Colonic mucosa (tissue), 4 donors: ENCODE results near the gene RALA. TPM values are rescaled to one million over a fixed set of nuclear protein-coding genes. Genes with fewer than 3 reads are reported as not detected.

Experiments used
- DNase-seq: peaks from one replicate; pipeline ENCODE4 v3.0.0-alpha.2; 2020
- H3K27ac ChIP-seq: fragments of 200-600 bp; one replicate; pipeline ENCODE4 v1.8.0; 2021
- H3K27me3 ChIP-seq: fragments of 200-600 bp; one replicate; pipeline ENCODE4 v1.8.0; 2021
- H3K36me3 ChIP-seq: fragments of 200-600 bp; one replicate; pipeline ENCODE4 v1.8.0; 2021
- H3K4me1 ChIP-seq: fragments of 200-600 bp; one replicate; pipeline ENCODE4 v1.8.0; 2021; ENCODE audit warnings: mild to moderate bottlenecking
- H3K4me3 ChIP-seq: fragments of 200-600 bp; one replicate; pipeline ENCODE4 v1.8.0; 2021
- H3K9ac ChIP-seq, 2 donors: one replicate each; pipeline ENCODE4 v1.7.0; 2013; ENCODE audit warnings: control low read depth in 2 of 2, low read depth in 2 of 2, low read length in 2 of 2
- H3K9me3 ChIP-seq: fragments of 200-600 bp; one replicate; pipeline ENCODE4 v1.8.0; 2021
- CTCF ChIP-seq: fragments of 200-600 bp; IDR thresholded peaks from one replicate; pipeline ENCODE4 v1.8.0; 2022; ENCODE audit warnings: antibody characterized with exemption, mild to moderate bottlenecking
- intact Hi-C: fragments of 100-400 bp; cut with DNase I; formaldehyde crosslinking; loops from one replicate; pipeline ENCODE4 v1.14.1; 2022
- total RNA-seq, 2 donors: library from RNA; stranded (reverse); fragmentation: NEBNext Ultra II Directional in 1 of 2; extraction: Animal tissue kit (Norgen Biotek cat#: 25700) in 1 of 2; gene quantifications; one replicate each; pipeline ENCODE4 v1.2.1, GENCODE V29; 2021
- donor health status: healthy.
- donor health status: DM: no; HTN: no; CAD: no.
- donor health status: DM: no; HTN: no; CAD: no.

Gene RALA
- total RNA-seq, 2 donors from 2014 or later: 47.8 to 55.6 TPM

GRCh38 chr7:39606941-39607340 lies 16.4 kb upstream of the RALA start:
- TF ChIP-seq CTCF: no peak
- H3K4me3 ChIP-seq: no peak overlapping the region
- H3K9ac ChIP-seq: no peak overlapping the region
- no peaks in the 10 kb centered on the region for H3K27me3 ChIP-seq
- no peak overlapping the region for H3K27ac ChIP-seq
- no peaks in the 10 kb centered on the region for H3K9me3 ChIP-seq
- intact Hi-C loops: no loop called here
- no peaks in the 10 kb centered on the region for H3K4me1 ChIP-seq
- no peaks in the 10 kb centered on the region for H3K36me3 ChIP-seq
- DNase-seq: no peak

DNA sequence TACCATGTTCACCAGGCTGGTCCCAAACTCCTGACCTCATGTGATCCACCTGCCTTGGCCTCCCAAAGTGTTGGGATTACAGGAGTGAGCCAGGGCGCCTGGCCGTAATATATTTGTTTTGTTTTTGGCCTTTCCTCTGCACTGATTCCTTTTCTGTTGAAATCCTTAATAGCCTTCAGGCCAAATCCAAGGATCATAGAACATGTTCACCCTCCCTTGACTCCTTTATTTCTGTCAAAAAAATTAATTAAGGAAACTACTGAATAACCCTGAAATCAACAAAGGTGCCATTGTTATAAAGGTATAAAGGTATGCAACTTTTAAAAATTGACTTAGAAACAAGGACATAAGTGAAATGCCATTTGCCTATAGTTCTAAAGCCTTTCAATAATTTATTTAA lies 15.5 kb upstream of the RALA start:
- no peaks in the 10 kb centered on the region for H3K36me3 ChIP-seq
- H3K9me3 ChIP-seq: no peaks in the 10 kb centered on the region
- H3K27me3 ChIP-seq: no peaks in the 10 kb centered on the region
- intact Hi-C loops: no loop called here
- no peak for TF ChIP-seq CTCF
- H3K9ac ChIP-seq: no peak overlapping the region
- H3K4me1 ChIP-seq: no peaks in the 10 kb centered on the region
- no peak overlapping the region for H3K27ac ChIP-seq
- no peak for DNase-seq
- no peak overlapping the region for H3K4me3 ChIP-seq

GRCh38 chr7:39608278-39608677 lies 15.1 kb upstream of the RALA start:
- no peaks in the 10 kb centered on the region for H3K4me1 ChIP-seq

GRCh38 chr7:39609113-39609934 lies 14.0 kb upstream of the RALA start:
- Histone ChIP-seq H3K27me3 (no peaks in the 10 kb centered on the region), H3K9ac (no peak overlapping the region), H3K4me1 (no peaks in the 10 kb centered on the region), H3K27ac (no peak overlapping the region), H3K36me3 (no peaks in the 10 kb centered on the region), H3K4me3 (peak overlapping the region; percentile 20), H3K9me3 (no peaks in the 10 kb centered on the region)
- no peak for DNase-seq
- TF ChIP-seq CTCF: no peak
- intact Hi-C loops: no loop called here

More at GRCh38 chr7:39608278-39608677, 15.1 kb upstream of the RALA start:
- TF ChIP-seq CTCF: no peak
- no peak overlapping the region for H3K9ac ChIP-seq
- intact Hi-C loops: no loop called here
- DNase-seq: no peak
- H3K27me3 ChIP-seq: no peaks in the 10 kb centered on the region
- no peak overlapping the region for H3K27ac ChIP-seq
- H3K4me3 ChIP-seq: no peak overlapping the region
- H3K9me3 ChIP-seq: no peaks in the 10 kb centered on the region
- H3K36me3 ChIP-seq: no peaks in the 10 kb centered on the region

GRCh38 chr7:39609935-39610263 lies 13.5 kb upstream of the RALA start:
- TF ChIP-seq CTCF: no peak

More at GRCh38 chr7:39609935-39610263, 13.5 kb upstream of the RALA start:
- Histone ChIP-seq H3K4me1 (no peaks in the 10 kb centered on the region), H3K27me3 (no peaks in the 10 kb centered on the region), H3K27ac (no peak overlapping the region), H3K9me3 (no peaks in the 10 kb centered on the region), H3K9ac (no peak overlapping the region), H3K36me3 (no peaks in the 10 kb centered on the region), H3K4me3 (peak overlapping the region; percentile 20)
- intact Hi-C loops: no loop called here
- no peak for DNase-seq
